Hepatic stellate cell (primary cell): ENCODE data around the gene UGP2.
A peak's percentile ranks its signal among the peaks of the same experiment; 100 is the strongest.
"Not testable (repeated sequence)": the region's sequence is repeated elsewhere in the genome, so short reads cannot be mapped to it uniquely, and the experiment has no call there.

Experiments used
- DNase-seq: peaks from one replicate; pipeline ENCODE4 v3.0.0; 2011; ENCODE audit warnings: low spot score

UGP2 gene

GRCh38 chr2:63841254-63842022, at the start of gene UGP2:
Gene UGP2 (plus strand): TSS chr2:63841896. CDS start chr2:63842186, 290 bp downstream.
- peak; percentile 74 for DNase-seq

GRCh38 chr2:63792530-63792929, 49.2 kb upstream of the UGP2 start:
- DNase-seq = peak; percentile 36

- DNase-seq = no peak
Observed at GRCh38 chr2:63796366-63796765, 45.3 kb upstream of the UGP2 start.

GRCh38 chr2:63796796-63797195, 44.9 kb upstream of the UGP2 start:
- no peak for DNase-seq

- no peak for DNase-seq
Observed at GRCh38 chr2:63801455-63801854, 40.2 kb upstream of the UGP2 start.

GRCh38 chr2:63805412-63805811, 36.3 kb upstream of the UGP2 start:
- DNase-seq = no peak

GRCh38 chr2:63808036-63808435, 33.7 kb upstream of the UGP2 start:
- not testable (repeated sequence) for DNase-seq

GRCh38 chr2:63808911-63809310, 32.8 kb upstream of the UGP2 start:
- DNase-seq = not testable (repeated sequence)

GRCh38 chr2:63811063-63811462, 30.6 kb upstream of the UGP2 start:
- no peak for DNase-seq

- not testable (repeated sequence) for DNase-seq
Observed at GRCh38 chr2:63811870-63812269, 29.8 kb upstream of the UGP2 start.

- DNase-seq = peak; percentile 10
Observed at GRCh38 chr2:63814114-63814513, 27.6 kb upstream of the UGP2 start.

GRCh38 chr2:63817382-63817781, 24.3 kb upstream of the UGP2 start:
- no peak for DNase-seq

GRCh38 chr2:63818271-63818670, 23.4 kb upstream of the UGP2 start:
- no peak for DNase-seq

GRCh38 chr2:63819256-63819655, 22.4 kb upstream of the UGP2 start:
- no peak for DNase-seq

- no peak for DNase-seq
Observed at GRCh38 chr2:63819765-63820717, 21.7 kb upstream of the UGP2 start.

- no peak for DNase-seq
Observed at GRCh38 chr2:63820969-63821368, 20.7 kb upstream of the UGP2 start.

- DNase-seq = no peak
Observed at GRCh38 chr2:63821396-63821795, 20.3 kb upstream of the UGP2 start.

- DNase-seq = no peak
Observed at GRCh38 chr2:63822478-63822877, 19.2 kb upstream of the UGP2 start.

- DNase-seq = peak; percentile 27
Observed at GRCh38 chr2:63827749-63828148, 13.9 kb upstream of the UGP2 start.

- no peak for DNase-seq
Observed at GRCh38 chr2:63831176-63831575, 10.5 kb upstream of the UGP2 start.

- DNase-seq = no peak
Observed at GRCh38 chr2:63834401-63834800, 7.3 kb upstream of the UGP2 start.

GRCh38 chr2:63837036-63837594, 4.6 kb upstream of the UGP2 start:
- DNase-seq = no peak
